ENCODE data around the gene HSD17B13.

HSD17B13 gene

DNA sequence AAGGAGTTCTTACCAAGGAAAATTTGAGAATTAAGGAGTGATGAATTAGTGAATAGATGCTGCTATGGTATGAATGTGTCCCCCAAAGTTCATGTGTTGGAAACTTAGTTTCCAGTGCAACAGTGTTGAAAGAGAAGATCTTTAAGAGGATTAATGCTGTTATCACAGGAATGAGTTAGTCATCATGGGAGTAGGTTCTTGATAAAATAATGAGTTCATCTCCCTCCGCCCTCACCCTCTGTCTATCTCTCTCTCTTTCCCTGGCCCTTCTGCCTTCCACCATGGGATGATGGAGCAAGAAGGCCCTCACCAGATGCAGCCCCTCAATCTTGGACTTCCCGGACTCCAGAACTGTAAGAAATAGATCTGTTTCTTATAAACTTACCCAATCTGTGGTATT, 64.0 kb downstream of the HSD17B13 start:
- DNase-seq: no peak

DNA sequence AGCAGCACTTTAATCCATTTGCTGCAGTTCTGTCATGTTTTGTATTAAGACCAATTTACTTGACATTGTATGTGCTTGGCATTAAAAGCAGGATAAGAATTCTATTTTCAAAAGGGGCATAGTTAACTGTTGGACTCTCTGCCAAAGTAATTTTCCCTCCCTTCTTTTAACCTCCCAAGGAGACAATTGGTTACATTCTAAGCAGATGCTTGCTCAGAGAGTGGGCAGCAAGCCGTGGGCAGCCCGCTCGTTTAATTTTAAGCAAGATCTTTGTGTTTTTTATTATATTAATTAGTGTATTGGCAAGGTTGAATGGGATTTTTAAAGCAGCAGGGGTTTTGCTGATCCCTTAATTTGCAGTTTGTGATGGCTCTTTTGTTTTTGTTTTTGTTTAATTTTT, 65.2 kb downstream of the HSD17B13 start:
- no peak for DNase-seq

- no peak for DNase-seq
These were observed 66.9 kb downstream of the HSD17B13 start for GRCh38 chr4:87255755-87256154.
